Hippocampal formation (tissue), 2 donors: Measurements from ENCODE around the gene RPL41.

Experiments
- DNase-seq, 2 donors: peaks; one replicate each; lab custom pipeline; 2025; lab: John Stamatoyannopoulos, UW

RPL41 gene

DNA sequence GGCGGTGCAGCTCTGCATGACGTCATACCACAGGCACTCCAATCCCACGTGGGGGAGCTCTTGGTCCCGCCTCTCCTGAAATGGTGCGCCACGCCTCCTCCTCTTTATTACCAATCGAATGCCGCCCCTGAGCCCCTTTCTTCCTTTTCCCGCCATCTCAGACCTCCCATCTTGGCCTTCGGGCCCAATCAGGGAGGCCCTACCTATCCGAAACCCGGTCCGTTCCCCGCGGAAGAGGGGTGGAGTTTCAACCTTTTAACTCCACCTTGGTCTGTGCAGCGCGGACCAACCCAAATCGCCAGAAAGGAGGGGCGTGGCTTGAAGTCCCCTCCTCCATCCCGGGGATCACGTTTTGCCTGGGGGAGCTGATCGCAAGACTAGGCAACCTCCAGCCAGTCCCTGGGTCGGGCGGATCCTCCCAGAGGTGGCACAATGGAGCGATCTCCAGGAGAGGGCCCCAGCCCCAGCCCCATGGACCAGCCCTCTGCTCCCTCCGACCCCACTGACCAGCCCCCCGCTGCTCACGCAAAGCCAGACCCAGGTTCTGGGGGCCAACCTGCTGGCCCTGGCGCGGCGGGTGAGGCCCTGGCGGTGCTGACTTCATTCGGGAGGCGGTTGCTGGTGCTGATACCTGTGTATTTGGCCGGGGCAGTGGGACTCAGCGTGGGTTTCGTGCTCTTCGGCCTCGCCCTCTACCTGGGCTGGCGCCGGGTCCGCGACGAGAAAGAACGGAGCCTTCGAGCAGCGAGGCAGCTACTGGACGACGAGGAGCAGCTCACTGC lies 11.6 kb downstream of the RPL41 start, which contains the start of gene ESYT1:
Gene ESYT1 (plus strand): TSS at position 380 of the 782 bp plus-strand sequence. CDS start 53 bp downstream, at position 433.
- DNase-seq, result peak; percentile 93 to 97

DNA sequence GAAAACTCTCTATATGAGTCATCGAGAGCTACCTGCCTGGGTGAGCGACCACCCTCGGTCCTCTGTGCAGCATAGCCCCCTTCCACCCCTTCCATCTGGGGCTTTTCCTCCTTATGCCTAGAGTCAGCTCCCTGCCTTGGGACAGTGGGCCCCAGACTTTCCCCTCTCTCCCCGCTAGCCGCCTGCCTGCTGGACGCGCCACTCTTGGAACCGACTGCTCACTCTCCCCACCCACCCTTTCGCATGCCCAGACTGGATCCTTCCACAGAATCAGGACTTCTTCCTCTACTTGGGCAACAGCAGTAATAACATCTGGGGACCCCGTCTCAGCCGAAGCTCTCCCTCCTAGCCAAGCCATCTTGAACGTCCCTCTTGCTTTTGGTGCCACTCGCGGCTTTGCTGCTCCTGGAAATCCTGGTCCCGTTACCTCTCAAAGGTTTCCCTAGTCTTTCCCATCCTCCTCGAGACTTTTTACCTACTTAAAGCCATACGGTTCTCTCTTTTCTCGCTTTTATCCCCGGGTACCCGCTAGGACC lies 12.3 kb downstream of the RPL41 start:
- DNase-seq, result no peak

DNA sequence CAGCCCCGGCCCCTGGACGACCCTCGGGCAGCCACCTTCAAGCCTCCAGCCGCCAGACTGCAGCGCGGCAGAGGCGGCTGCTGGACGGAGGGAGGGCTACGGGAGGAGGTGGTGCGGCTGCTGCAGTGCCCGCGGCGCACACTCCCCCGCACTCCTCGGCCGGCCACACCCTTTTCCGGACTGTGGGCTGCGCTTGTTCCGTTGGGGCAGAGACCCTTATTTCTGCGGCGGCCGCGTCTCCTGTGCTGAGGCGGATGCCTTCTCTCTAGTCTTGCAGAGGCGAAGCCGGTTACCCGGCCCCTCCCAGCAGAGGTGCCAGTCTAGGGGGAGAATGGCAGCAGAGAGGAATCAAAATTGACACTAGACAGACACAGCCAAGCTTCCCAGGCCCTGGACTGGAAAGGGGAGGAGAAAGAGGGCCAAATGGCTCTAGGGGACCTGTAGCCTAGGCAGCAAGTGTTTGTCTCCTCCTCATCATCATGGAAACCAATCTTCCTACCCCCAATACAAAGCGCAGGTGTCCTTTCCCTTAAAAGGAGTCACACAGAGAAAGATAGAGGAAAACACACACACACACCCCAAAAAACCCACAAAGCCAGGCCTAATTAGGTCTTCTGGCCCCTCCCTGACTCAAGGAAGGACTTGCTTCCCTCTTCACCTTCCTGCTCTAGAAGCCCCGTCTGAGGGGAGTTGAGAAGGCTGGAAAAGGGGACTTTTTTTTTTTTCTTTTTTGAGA lies 12.9 kb downstream of the RPL41 start:
- DNase-seq, result peak in 1 of 2 donors; percentile 16

GRCh38 chr12:56129942-56130495 lies 13.6 kb downstream of the RPL41 start:
- no peak for DNase-seq

DNA sequence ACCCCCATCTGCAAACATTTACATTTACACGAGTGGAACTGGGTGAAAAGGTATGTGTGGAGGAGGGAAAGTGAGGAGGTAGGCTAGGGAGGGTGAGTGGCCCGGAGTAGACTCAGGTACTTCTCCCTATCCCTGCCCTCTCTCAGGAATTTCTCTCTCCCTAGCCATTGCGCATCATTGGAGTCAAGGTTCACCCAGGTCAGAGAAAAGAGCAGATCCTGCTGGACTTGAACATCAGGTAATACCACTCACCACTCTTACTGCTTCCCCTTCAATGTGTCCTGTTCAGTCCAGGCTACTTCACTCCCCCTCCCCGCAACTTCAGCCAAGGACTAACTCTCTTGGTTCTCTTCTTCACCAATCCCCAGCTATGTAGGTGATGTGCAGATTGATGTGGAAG lies 14.4 kb downstream of the RPL41 start:
- DNase-seq, result no peak

GRCh38 chr12:56134897-56135296 lies 18.5 kb downstream of the RPL41 start:
- DNase-seq, result no peak

DNA sequence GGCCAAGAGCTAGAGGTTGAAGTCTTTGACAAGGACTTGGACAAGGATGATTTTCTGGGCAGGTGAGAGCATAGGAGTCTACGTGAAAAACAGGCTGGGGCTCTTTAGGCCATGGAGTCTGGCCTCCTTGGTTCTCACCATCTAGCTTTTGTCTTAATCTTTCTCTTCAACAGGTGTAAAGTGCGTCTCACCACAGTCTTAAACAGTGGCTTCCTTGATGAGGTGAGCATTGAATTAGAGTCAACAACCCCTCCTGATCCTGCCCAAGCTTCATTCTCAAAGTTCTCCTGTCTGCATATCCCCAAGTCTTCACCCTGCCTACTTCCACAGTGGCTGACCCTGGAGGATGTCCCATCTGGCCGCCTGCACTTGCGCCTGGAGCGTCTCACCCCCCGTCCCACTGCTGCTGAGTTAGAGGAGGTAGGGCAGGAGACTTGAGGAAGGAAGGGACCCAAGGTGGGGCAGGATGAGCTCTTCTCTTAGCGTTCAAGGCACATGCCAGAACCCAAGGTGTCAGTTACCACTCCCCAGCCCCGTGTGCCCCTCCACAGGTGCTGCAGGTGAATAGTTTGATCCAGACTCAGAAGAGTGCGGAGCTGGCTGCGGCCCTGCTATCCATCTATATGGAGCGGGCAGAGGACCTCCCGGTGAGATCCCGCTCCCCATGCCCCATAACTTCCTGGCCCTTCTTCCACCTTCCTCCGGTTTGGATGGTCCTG lies 21.6 kb downstream of the RPL41 start:
- no peak for DNase-seq

DNA sequence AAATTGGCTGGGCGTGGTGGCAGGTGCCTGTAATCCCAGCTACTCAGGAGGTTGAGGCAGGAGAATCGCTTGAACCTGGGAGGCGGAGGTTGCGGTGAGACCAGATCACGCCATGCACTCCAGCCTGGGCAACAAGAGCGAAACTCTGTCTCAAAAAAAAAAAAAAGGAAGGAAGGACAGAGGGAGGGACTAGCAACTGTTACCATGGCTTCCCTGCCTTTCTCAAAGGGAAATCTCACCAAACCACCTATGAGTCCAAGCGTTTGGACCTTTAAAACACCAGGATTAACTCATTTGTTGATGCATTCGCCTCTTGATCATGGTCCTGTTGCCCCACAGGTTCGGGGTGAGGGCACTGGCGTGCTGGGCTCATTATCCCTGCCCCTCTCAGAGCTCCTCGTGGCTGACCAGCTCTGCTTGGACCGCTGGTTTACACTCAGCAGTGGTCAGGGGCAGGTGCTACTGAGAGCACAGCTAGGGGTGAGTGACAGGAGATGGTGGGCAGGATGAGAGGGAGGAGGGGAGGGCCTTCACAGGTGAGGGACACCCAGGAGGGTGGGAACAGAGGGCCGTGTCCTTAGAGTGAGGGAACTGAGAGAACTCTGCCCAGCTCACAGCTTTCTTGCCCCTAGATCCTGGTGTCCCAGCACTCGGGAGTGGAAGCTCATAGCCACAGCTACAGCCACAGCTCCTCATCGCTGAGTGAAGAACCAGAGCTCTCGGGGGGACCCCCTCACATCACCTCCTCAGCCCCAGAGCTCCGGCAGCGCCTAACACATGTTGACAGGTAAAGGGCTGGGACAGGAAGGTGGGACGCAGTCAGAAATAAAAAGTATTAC lies 25.7 kb downstream of the RPL41 start:
- DNase-seq, result no peak

- no peak for DNase-seq
These were observed 26.8 kb downstream of the RPL41 start for GRCh38 chr12:56143217-56143616.

GRCh38 chr12:56143870-56144269 lies 27.4 kb downstream of the RPL41 start:
- DNase-seq, result no peak

DNA sequence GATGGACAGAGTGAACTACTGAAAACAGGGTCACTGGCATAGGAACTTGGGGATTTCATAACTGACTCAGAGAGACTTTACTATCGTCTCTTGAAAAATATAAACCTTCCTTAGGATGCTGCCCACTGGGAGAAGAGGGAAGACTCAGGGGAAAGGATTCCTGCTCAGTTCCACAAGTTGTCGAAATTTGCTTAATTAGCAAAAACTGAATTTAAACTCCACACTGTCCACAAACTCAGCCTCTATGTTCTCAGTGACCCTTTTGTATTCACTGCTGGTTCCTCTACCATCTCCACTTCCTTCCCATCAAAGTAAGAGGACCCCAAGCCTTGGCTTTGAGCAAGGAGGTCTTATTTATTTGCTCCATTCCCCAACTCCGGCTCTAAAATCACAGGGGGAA lies 28.8 kb downstream of the RPL41 start:
- DNase-seq, result no peak

DNA sequence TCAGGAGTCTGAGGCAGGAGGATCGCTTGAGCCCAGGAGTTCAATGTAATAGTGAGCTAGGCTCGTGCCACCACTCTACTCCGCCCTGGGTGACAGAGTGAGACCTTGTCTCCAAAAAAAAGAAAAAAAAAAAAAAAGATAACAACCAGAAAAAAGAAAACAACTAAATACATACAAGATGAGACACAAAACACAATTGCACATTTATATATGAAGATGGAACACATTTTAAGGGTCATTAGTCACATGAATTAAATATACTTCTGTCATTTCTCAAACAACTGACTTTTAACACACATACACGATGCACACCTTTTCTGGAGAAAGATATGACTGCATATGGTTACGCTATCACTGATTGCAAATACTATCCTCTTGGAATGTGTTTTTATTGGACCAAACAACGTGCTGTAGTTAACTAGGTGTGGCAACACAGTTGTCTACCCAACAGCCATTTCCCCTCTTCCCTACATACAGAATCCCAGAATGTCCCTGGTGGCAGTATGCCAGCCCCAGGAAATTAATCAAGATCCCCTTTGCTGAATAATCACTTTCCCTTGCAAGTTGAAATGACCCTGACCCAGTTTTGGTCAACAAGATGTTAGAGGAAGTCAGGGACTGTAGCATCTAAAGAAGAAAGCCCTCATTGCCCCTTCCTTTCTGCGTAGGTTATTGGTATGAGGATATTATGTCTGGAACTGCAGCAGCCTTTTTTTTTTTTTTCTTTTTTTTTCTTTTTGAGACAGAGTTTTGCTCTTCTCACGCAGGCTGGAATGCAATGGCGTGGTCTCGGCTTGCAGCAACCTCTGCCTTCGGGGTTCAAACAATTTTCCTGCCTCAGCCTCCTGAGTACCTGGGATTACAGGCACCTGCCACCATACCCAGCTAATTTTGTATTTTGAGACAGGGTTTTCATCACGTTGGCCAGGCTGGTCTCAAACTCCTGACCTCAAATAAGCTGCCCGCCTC lies 30.3 kb downstream of the RPL41 start:
- DNase-seq, result no peak

DNA sequence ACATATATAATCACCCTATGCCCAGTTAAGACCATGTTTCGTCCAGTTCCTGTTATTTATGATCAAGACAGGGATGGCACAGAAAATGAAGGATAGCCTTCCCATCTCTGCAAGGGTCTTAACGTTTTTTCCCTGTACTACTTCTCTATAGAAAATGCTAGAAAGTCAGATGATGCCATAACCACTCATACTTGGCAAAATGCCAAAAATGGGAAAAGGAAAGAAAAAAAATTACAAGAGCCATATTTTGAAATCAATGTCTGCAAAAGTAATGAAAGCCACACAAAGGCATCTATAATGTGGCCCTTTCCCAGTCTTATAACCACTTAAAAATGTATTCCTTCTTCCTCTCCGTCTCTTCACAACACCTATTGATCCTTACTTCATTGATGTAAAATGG lies 34.1 kb downstream of the RPL41 start:
- no peak for DNase-seq

GRCh38 chr12:56151672-56152131 lies 35.3 kb downstream of the RPL41 start:
- DNase-seq, result no peak

GRCh38 chr12:56152132-56152755 lies 35.8 kb downstream of the RPL41 start, which contains the start of gene MYL6B:
Gene MYL6B (plus strand): TSS chr12:56152587. CDS start chr12:56153919, 1,332 bp downstream.
- DNase-seq, result peak; percentile 79 to 81

DNA sequence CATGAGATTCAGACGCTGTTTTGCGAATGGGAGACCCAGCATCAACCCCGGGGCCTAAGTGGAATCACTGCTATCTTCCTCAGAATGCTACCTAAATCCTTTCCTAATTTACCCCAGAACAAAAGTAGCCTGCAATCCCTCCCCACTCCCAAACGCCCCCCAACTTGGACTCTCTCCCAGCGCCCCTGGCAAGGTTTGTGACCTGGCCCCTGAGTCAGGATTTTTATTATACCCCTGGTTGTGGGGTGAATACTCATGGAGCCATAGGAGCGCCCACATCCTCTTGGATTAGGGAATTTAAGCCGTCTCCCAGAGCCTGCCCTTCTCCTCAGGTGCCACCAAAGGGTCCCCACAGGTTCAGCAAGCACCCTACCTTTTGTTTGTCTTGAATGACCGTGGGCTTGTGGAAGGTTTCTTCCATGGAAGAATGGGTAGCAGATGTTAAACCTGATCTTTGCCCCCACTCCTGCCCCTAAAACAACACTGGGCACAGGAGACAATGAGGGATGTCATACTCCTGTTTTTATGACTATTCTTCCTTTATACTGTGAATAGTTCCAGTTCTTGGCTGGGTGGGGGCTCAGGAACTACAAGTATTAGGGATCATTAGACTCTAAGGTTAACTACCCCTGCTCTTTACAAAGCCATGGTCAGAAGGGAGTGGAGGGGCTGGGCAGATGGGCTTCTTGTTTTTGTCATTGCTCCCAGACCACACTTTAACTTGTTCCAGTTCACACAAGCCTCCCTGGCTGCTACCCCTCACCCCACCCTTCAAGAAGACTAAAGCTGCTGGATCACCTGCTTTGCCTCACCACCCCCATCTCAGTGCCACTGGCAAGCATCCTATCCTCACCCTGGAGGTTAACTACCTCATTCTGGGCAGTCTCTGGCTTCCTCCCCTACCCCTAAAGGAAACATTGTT lies 36.6 kb downstream of the RPL41 start:
- DNase-seq, result no peak

DNA sequence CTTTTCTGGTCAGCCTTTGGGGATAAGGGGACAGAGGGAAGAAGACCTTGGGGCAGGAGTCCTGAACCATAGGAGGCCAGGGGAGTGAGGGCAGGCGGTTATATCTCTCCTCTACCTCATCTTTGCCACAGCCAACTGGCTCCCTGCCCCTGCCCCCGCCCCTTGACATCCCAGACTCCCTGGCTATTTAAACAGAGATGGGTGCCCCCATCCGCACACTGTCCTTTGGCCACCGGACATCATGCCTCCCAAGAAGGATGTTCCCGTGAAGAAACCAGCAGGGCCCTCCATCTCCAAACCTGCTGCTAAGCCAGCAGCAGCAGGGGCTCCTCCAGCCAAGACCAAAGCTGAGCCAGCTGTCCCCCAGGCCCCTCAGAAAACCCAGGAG lies 37.2 kb downstream of the RPL41 start:
- DNase-seq, result no peak

GRCh38 chr12:56154246-56154771 lies 37.9 kb downstream of the RPL41 start:
- DNase-seq, result no peak
